Activated CD4-positive, alpha-beta memory T cell treated with anti-CD3 and anti-CD28 coated beads for 36 hours (primary cell): ENCODE measurements around the gene SETD2. TPM values are rescaled to one million over a fixed set of nuclear protein-coding genes. Genes with fewer than 3 reads are reported as not detected.
A peak's percentile ranks its signal among the peaks of the same experiment; 100 is the strongest.

Experiments
- CTCF ChIA-PET: fragments of 350-600 bp; sonication (Branson Sonifier 250); formaldehyde crosslinking; loops from one replicate; lab custom pipeline; 2021; ENCODE audit warnings: antibody characterized with exemption, inconsistent platforms; lab: Charles Lee
- POLR2A ChIA-PET: fragments of 350-600 bp; sonication (Branson Sonifier 250); formaldehyde crosslinking; loops from one replicate; lab custom pipeline; 2021; ENCODE audit warnings: antibody characterized with exemption; lab: Charles Lee
- DNase-seq: peaks from one replicate; pipeline ENCODE4 v3.0.0-alpha.2; 2020
- H3K27ac Mint-ChIP-seq: one replicate; pipeline ENCODE4 v1.8.0; 2021; ENCODE audit warnings: mixed read lengths
- H3K27me3 Mint-ChIP-seq: one replicate; pipeline ENCODE4 v1.8.0; 2021; ENCODE audit warnings: mixed read lengths
- H3K36me3 Mint-ChIP-seq: one replicate; pipeline ENCODE4 v1.8.0; 2021; ENCODE audit warnings: mixed read lengths
- H3K4me1 Mint-ChIP-seq: one replicate; pipeline ENCODE4 v1.8.0; 2021; ENCODE audit warnings: low read depth, mixed read lengths
- H3K4me3 Mint-ChIP-seq: one replicate; pipeline ENCODE4 v1.8.0; 2021; ENCODE audit warnings: mild to moderate bottlenecking, mixed read lengths
- H3K9me3 Mint-ChIP-seq: one replicate; pipeline ENCODE4 v1.8.0; 2021; ENCODE audit warnings: mixed read lengths
- intact Hi-C: fragments of 100-400 bp; cut with micrococcal nuclease; formaldehyde crosslinking; loops from one replicate; pipeline ENCODE4 v1.15.1; 2023
- total RNA-seq, 2 experiments: library from RNA; stranded (reverse); gene quantifications; one replicate each; pipeline ENCODE4 v1.2.3, GENCODE V29; 2021

SETD2 gene
- total RNA-seq, 2 experiments from 2014 or later = 31.2 to 31.8 TPM

- ChIA-PET CTCF (no interaction called here), POLR2A (no interaction called here)
- no peak for DNase-seq
- no peaks in the 10 kb centered on the region for H3K27me3 Mint-ChIP-seq
- H3K4me3 Mint-ChIP-seq = no peak overlapping the region
- H3K9me3 Mint-ChIP-seq = no peaks in the 10 kb centered on the region
- H3K4me1 Mint-ChIP-seq = peaks cover 34% of the 10 kb centered on the region
- H3K36me3 Mint-ChIP-seq = peaks cover 18% of the 10 kb centered on the region
- intact Hi-C loops = loop anchor here (10.0 kb wide), 1 partner anchor 311 kb away; no protein-coding TSS in a partner anchor
- peak overlapping the region; percentile 43 for H3K27ac Mint-ChIP-seq
These were observed 149.9 kb downstream of the SETD2 start for GRCh38 chr3:47014036-47014435.

- Mint-ChIP-seq H3K9me3 (no peaks in the 10 kb centered on the region), H3K27me3 (no peaks in the 10 kb centered on the region), H3K4me3 (no peak overlapping the region), H3K4me1 (peaks cover 29% of the 10 kb centered on the region), H3K27ac (no peak overlapping the region), H3K36me3 (peaks cover 19% of the 10 kb centered on the region)
- ChIA-PET POLR2A (no interaction called here), CTCF (no interaction called here)
- DNase-seq = no peak
- intact Hi-C loops = loop anchor here (10.0 kb wide), 1 partner anchor 312 kb away; no protein-coding TSS in a partner anchor
These were observed 150.7 kb downstream of the SETD2 start for GRCh38 chr3:47013231-47013630.

GRCh38 chr3:47012342-47013230 is 151.3 kb downstream of the SETD2 start:
- CTCF ChIA-PET = no interaction called here
- POLR2A ChIA-PET = no interaction called here
- Mint-ChIP-seq H3K9me3 (no peaks in the 10 kb centered on the region), H3K4me1 (peaks cover 23% of the 10 kb centered on the region), H3K27me3 (no peaks in the 10 kb centered on the region), H3K4me3 (no peak overlapping the region), H3K36me3 (peaks cover 18% of the 10 kb centered on the region), H3K27ac (no peak overlapping the region)
- intact Hi-C loops = loop anchor here (10.0 kb wide), 1 partner anchor 312 kb away; no protein-coding TSS in a partner anchor
- peak; percentile 9 for DNase-seq

GRCh38 chr3:47011371-47011770 is 152.5 kb downstream of the SETD2 start:
- ChIA-PET POLR2A (interaction anchor here (0.5 kb wide), 1 partner anchor 99 kb away, joined by 3 read pairs; no protein-coding TSS in a partner anchor), CTCF (interaction anchor here (1.0 kb wide), 2 partner anchors 13 to 19 kb away, joined by 3 to 4 read pairs; no protein-coding TSS in a partner anchor)
- Mint-ChIP-seq H3K4me3 (no peak overlapping the region), H3K9me3 (no peaks in the 10 kb centered on the region), H3K36me3 (peaks cover 17% of the 10 kb centered on the region), H3K4me1 (peaks cover 10% of the 10 kb centered on the region), H3K27me3 (no peaks in the 10 kb centered on the region), H3K27ac (no peak overlapping the region)
- intact Hi-C loops = loop anchor here (10.0 kb wide), 1 partner anchor 313 kb away; no protein-coding TSS in a partner anchor
- DNase-seq = no peak

GRCh38 chr3:47010910-47011309 is 153.0 kb downstream of the SETD2 start:
- Mint-ChIP-seq H3K4me3 (no peak overlapping the region), H3K27ac (no peak overlapping the region)

GRCh38 chr3:47010111-47010712 is 153.7 kb downstream of the SETD2 start:
- DNase-seq = peak; percentile 8
- Mint-ChIP-seq H3K27ac (no peak overlapping the region), H3K4me3 (no peak overlapping the region), H3K4me1 (peaks cover 7% of the 10 kb centered on the region), H3K36me3 (peaks cover 25% of the 10 kb centered on the region), H3K9me3 (no peaks in the 10 kb centered on the region), H3K27me3 (no peaks in the 10 kb centered on the region)
- CTCF ChIA-PET = interaction anchor here (1.0 kb wide), 1 partner anchor 12 kb away, joined by 4 read pairs; no protein-coding TSS in a partner anchor
- POLR2A ChIA-PET = no interaction called here
- intact Hi-C loops = loop anchor here (10.0 kb wide), 1 partner anchor 315 kb away; no protein-coding TSS in a partner anchor

More at GRCh38 chr3:47010910-47011309, 153.0 kb downstream of the SETD2 start:
- H3K36me3 Mint-ChIP-seq = peaks cover 20% of the 10 kb centered on the region
- intact Hi-C loops = loop anchor here (10.0 kb wide), 1 partner anchor 314 kb away; no protein-coding TSS in a partner anchor
- ChIA-PET POLR2A (interaction anchor here (0.5 kb wide), 1 partner anchor 99 kb away, joined by 3 read pairs; no protein-coding TSS in a partner anchor), CTCF (interaction anchor here (1.0 kb wide), 2 partner anchors 12 to 19 kb away, joined by 3 to 4 read pairs; no protein-coding TSS in a partner anchor)
- H3K27me3 Mint-ChIP-seq = no peaks in the 10 kb centered on the region
- no peak for DNase-seq
- no peaks in the 10 kb centered on the region for H3K9me3 Mint-ChIP-seq
- peaks cover 7% of the 10 kb centered on the region for H3K4me1 Mint-ChIP-seq

- H3K36me3 Mint-ChIP-seq = peaks cover 28% of the 10 kb centered on the region
- POLR2A ChIA-PET = no interaction called here
- peaks cover 7% of the 10 kb centered on the region for H3K4me1 Mint-ChIP-seq
- H3K4me3 Mint-ChIP-seq = no peak overlapping the region
- H3K9me3 Mint-ChIP-seq = no peaks in the 10 kb centered on the region
- CTCF ChIA-PET = interaction anchor here (0.8 kb wide), 1 partner anchor 96 kb away, joined by 3 read pairs; no protein-coding TSS in a partner anchor
- DNase-seq = peak; percentile 75
- H3K27ac Mint-ChIP-seq = no peak overlapping the region
- intact Hi-C loops = loop anchor here (10.0 kb wide), 1 partner anchor 315 kb away; no protein-coding TSS in a partner anchor
- no peaks in the 10 kb centered on the region for H3K27me3 Mint-ChIP-seq
These were observed 154.4 kb downstream of the SETD2 start for GRCh38 chr3:47009225-47010110.

- Mint-ChIP-seq H3K36me3 (peaks cover 32% of the 10 kb centered on the region), H3K27me3 (no peaks in the 10 kb centered on the region), H3K4me3 (no peak overlapping the region), H3K4me1 (peaks cover 7% of the 10 kb centered on the region), H3K27ac (no peak overlapping the region), H3K9me3 (no peaks in the 10 kb centered on the region)
- no peak for DNase-seq
- ChIA-PET POLR2A (no interaction called here), CTCF (interaction anchor here (0.8 kb wide), 1 partner anchor 96 kb away, joined by 3 read pairs; no protein-coding TSS in a partner anchor)
- intact Hi-C loops = no loop called here
These were observed 155.1 kb downstream of the SETD2 start for GRCh38 chr3:47008851-47009224.

GRCh38 chr3:47008234-47008796 is 155.6 kb downstream of the SETD2 start:
- peaks cover 7% of the 10 kb centered on the region for H3K4me1 Mint-ChIP-seq
- H3K9me3 Mint-ChIP-seq = no peaks in the 10 kb centered on the region
- intact Hi-C loops = no loop called here
- ChIA-PET CTCF (interaction anchor here (0.8 kb wide), 1 partner anchor 95 kb away, joined by 3 read pairs; no protein-coding TSS in a partner anchor), POLR2A (no interaction called here)
- no peaks in the 10 kb centered on the region for H3K27me3 Mint-ChIP-seq
- H3K27ac Mint-ChIP-seq = no peak overlapping the region
- H3K36me3 Mint-ChIP-seq = peaks cover 36% of the 10 kb centered on the region
- peak; percentile 7 for DNase-seq
- no peak overlapping the region for H3K4me3 Mint-ChIP-seq

- peak; percentile 8 for DNase-seq
- Mint-ChIP-seq H3K9me3 (no peaks in the 10 kb centered on the region), H3K27ac (no peak overlapping the region), H3K27me3 (no peaks in the 10 kb centered on the region), H3K4me1 (peaks cover 7% of the 10 kb centered on the region), H3K4me3 (no peak overlapping the region), H3K36me3 (peaks cover 40% of the 10 kb centered on the region)
- POLR2A ChIA-PET = no interaction called here
- intact Hi-C loops = no loop called here
- CTCF ChIA-PET = no interaction called here
These were observed 156.3 kb downstream of the SETD2 start for GRCh38 chr3:47007482-47008233.
